Embryonic facial prominence (tissue), 1 donor: ENCODE measurements around the gene ECM1.

Experiments used
- DNase-seq: peaks from one replicate; pipeline ENCODE4 v3.0.0-alpha.2; 2016; ENCODE audit errors: extremely low spot score

The ECM1 gene

DNA sequence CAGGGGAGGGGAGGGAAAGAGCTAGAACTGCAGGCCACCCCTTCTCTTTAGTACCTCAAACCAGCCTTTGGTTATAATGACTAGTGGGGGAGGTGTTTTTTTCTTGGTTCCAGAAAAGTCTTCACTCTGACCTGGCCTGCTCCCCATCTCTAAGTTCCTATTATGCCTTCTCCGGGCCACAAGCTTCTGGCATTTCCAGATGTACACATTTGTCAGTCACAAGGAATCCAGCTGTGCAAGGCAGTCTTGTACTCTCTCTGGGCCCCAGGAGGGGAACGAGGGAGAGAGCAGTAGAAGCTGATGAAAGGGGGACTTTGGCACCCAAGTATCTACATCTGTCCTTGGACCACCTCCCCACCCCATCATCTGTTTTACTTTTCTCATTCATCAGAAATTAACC, 4.9 kb downstream of the ECM1 start:
- no peak for DNase-seq

DNA sequence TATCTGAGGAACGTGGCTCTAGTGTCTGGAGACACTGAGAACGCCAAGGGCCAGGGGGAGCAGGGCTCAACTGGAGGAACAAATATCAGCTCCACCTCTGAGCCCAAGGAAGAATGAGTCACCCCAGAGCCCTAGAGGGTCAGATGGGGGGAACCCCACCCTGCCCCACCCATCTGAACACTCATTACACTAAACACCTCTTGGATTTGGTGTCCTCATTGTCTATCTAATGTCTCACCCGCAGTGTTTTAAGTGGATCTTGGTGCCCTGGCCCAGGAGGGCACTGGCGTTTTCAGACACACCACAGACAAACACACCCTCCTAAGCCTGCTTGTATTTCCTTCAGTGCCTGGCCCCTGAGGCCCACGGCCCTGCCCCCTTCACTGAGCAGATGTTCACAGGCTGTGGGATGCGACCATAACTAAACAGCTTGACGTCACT, 5.5 kb downstream of the ECM1 start:
- DNase-seq = no peak

DNA sequence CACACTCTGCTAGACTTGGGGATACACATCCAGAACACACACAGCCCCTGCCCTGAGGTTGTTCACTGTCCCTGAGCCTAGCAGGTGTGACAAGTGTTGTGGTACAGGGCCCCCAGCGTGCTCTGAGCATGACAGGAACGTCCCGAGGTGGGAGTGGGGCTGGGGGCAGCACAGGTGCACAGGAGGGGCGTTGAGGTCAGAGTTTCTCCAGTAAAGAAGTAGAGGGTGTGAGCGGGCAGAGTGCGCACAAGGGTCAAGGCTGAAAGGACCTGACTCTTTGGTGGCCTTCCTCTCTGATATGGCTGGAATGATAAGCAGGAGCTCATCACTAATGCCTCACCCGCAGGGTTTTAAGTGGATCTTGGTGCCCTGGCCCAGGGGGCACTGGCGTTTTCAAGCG, 6.4 kb downstream of the ECM1 start:
- no peak for DNase-seq

DNA sequence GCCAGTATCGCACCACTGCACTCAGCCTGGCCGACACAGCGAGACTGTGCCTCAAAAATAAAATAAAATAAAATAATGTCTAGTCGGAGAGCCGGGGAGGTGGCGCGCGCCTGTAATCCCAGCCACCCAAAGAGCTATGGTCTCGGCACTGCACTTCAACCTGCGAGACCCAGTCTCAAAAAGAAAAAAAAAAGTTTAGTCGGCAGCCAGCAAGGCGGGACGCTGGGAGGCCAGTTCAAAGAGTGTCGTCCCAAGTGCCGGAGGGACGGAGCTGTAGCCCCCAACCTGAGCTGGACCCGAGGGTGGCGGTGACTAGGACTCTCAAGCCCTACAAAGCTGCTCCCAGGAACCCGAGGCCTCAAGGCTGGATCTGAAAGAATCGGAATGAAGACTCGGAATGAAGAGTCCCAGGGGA, 7.0 kb downstream of the ECM1 start:
- no peak for DNase-seq

DNA sequence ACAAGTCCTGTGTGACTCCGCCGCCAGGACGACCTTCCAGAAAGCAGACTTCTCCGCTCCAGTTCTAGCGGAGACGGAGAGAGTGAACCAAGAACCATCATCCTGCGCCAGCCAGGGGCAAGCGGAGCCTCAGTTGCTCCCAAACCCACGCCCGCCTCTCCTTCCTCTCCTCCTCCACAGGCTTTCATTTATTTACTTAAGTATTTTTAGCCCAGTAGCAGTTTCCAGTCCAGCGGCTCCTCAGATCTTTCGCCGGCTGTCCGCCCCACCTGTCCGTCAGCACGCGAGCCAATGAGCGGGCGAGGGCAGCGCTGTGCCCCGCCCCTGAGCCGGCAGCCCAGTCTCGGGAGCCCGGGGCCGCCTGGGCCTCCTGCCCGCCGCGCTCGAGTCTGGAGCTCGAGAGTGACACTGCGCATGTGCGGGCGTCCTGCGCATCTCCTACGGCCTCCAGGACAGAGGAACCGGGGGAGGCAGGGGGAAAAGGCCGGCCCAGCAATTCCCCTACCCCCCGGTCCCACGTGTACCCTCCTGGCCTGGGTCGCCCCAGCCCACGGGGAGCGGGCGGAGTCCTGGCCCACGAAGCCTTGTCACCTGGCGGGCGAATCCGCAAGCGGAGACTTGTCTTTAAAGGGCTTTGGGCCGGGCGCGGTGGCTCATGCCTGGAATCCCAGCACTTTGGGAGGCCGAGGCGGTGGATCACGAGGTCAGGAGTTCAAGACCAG, 7.6 kb downstream of the ECM1 start, which contains the start of gene FALEC:
Gene FALEC (plus strand): TSS at position 425 of the 722 bp plus-strand sequence.
- DNase-seq = peak; percentile 89

DNA sequence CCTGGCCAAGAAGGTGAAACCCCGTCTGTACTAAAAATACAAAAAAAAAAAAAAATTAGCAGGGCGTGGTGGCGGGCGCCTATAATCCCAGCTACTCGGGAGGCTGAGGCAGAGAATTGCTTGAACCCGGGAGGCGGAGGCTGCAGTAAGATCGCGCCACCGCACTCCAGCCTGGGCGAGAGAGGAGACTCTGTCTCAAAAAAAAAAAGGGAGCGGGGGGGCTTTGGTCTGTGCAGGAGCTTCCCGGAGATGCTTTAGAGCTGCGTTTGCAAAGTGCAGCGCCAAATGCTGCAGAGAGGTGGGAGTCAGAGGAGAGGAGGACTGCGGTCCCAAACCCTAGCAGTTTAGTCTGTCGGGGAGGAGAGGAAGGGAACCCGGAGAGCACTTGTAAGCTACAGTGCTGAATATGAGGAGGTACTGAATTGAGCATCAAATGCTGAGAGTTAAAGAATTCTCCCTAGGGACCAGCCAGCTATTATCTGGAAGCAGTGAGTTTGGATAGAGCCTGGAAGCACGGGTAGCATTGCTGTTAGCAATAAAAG, 8.2 kb downstream of the ECM1 start:
- no peak for DNase-seq

DNA sequence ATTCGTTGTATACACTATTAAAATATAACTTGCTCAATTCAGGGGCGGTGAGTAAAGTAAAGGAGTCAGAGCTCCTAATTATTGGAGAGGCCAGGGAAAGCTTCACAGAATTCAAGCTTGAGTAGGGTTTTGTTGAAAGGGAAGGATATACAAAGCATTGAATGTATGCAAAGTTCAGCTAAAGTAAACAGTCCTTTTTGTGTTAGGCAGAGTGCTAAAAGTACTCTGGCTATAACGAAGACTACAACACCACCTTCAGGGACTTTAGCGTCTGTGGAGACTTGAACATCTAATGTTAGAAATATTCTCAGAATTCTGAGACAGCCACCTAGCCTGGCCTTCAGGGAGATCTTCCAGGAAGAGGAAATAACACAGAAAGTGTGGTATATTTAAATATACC, 8.7 kb downstream of the ECM1 start:
- DNase-seq = no peak

DNA sequence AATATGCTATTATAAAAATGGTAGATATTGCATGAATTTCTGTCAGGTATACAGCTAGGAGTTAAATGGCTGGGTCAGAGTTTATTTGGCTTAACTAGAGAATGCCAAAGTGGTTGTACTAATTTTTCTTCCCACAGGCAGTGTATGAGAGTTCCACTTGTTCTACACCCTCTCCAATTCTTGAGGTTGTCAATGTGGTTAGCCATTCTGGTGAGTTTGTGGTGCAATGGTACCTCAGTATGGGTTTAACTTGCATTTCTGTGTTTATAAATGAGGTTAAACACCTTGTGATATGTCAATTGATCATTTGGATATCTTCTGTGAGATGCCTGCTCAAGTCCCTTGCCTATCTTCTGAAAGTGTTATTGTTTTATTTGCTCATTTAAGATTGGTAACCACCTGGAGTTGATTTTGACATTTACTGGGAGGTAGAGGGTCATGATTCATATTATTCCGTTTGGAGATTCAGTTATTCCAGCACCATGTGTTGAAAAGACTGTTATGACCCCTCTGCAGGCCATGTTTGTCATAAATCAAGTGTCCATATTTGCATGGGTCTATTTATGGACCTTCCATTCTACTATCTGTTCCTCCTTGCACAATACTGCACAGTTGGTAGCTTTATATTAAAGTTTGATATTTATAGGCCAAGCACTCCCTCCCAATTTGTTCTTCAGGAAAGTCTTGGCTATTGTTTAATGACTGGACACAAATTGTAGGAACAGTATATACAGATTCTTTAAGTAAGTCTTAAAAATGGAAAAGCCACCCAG, 13.5 kb downstream of the ECM1 start:
- no peak for DNase-seq

DNA sequence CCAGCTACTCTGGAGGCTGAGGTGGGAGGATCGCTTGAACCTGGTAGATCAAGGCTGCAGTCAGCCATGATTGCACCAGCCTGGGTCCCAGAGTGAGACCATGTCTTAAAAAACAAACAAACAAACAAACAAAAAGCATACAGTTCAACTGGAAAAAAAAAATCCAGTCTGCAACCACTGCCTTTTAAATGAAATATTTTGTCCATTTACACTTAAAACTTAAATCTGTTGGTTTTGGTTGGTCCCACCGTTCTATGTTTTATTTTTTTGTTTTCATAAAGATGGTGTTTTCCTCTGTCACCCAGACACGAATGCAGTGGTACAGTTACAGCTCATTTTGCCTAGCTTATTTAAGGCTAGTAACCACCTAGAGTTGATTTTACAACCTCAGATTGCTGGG, 17.4 kb downstream of the ECM1 start:
- DNase-seq = no peak

DNA sequence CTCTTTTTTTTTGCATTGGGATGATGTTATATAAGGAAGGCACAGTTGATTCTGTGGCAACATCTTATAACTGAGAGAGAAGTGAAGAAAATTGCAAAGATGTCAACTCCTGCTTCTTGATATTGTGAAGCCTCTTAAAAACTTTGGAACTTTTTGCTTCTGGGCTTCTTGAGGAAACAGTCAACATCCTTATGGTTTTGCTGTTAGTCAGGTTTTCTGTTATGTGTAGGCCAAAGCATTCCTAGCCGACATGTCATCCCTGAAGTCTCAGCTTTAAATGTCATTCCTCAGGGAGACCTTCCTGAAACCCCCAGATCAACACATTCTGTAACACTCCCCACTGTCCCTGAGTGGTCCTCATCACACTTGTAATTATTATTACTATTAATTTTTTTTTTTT, 20.3 kb downstream of the ECM1 start:
- no peak for DNase-seq

DNA sequence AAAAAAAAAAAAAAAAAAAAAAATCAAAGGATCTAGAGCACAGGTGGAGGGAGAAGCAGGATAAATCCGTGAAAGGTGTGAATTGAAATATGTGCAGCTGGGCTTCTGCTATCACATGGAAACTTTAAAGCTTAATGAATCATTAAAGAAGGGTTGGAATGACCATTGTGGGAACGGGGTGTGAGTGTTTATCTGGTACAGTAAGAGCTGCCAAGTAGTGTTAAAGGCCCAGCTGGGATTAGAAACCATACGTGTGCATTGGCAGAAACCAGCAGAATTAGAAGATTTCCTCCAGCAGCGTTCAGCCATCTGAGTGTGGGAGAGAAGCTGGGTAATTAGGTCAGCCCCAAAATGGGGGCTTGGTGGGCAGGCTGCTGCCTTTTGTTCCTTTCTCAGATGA, 21.1 kb downstream of the ECM1 start:
- DNase-seq = no peak

DNA sequence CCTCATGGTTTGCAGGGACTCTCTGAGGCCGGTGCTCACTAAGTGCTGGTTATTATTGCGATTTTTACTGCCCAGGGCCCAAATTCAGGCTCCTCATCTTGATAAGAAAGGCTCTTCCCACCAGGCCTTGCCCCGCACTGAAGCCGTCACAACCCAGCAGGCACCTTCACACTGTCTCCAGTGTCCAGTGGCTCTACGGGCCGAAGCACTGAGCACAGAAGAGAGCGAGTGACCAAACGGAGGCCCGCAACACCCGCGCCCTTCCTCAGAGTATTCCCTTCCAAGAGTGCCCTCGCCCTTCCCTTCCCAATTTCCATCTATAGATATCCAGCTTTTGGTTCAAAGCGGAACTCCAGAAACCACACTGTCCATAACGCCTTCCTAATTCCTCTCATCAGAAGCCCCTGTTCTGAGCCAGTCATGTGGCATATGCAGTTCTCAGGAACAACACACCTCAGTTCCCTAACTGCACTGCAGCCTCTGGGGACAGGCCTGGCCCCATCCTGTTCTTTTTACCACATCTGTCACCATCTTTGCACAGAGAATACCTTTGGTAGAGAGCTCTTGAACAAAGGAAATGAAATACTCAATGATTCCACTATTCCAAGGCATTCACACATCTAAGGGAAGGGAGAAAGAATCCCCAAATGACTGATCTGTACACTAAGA, 22.7 kb downstream of the ECM1 start:
- DNase-seq = no peak

DNA sequence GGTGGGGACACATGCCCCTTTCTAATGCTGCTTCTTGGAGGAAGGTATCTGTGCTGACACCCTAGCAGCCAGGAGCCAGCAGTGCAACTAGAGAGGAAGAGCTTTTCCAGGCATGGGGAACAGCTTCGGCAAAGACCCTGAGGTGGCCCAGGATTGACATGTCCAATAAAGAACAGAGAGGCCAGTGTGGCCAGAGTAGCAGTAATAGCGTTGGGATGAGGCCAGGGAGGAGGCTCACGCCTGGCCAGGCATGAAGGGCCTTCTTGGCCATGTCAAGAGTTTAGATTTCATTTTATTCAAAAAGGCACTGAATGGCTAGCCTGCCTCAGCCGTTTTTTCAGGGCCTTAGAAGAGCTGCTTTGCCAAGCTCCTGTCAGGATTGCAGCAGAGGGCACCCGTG, 25.0 kb downstream of the ECM1 start:
- DNase-seq = no peak

DNA sequence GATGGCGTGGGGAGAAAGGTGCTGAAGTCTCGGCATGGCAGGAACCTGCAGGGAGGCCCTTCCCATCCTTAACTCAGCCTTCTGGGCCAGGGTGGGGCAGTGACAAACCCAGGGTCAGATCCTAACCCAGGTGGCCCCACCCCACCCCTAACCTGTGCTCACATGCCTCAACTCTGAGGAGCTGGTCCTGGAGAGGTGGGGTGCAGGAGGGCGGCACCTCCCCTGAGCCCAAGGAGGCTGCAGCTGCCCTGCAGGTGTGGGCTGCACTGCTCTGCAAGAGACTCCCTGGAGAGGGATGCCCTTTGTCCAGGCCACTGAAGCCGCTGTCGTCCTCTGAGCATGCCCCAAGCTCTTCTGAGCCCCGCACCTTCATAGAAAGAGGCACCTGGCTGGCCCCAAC, 26.1 kb downstream of the ECM1 start:
- DNase-seq = no peak

DNA sequence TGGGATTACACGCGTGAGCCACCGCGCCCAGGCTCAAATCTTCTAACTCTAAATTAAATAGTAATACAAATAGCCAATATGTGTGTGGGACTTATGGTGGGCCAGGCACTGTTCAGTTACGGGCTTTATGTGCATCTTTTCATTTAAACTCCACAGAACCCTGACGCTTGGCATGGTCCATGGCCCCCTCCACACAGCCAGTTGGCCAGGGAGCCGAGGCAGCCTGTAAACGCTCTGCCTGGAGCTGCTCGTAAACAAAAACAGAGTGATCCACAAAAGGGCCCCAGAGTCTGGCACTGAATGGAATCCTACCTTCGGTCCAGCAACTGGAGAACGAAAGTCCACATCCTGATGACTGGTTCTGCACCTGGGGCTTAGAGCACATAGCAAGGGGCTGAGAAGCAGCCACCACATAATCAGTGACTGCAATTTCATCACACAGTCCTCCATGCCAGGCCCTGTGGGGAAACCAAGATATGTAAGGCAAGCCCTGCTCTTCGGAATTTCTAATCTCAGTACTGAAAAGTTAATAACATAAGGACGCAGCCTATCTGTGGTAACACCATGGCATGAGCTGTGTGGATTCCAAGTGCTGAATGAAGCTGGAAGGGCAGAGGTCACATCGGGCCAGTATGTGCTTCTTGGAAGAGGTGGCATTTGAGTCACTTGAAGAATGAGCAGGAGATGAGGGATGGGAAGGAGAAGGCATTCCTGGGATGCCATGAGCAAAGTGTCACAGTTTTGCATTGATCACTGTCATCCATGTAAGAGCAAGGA, 27.8 kb downstream of the ECM1 start:
- no peak for DNase-seq

DNA sequence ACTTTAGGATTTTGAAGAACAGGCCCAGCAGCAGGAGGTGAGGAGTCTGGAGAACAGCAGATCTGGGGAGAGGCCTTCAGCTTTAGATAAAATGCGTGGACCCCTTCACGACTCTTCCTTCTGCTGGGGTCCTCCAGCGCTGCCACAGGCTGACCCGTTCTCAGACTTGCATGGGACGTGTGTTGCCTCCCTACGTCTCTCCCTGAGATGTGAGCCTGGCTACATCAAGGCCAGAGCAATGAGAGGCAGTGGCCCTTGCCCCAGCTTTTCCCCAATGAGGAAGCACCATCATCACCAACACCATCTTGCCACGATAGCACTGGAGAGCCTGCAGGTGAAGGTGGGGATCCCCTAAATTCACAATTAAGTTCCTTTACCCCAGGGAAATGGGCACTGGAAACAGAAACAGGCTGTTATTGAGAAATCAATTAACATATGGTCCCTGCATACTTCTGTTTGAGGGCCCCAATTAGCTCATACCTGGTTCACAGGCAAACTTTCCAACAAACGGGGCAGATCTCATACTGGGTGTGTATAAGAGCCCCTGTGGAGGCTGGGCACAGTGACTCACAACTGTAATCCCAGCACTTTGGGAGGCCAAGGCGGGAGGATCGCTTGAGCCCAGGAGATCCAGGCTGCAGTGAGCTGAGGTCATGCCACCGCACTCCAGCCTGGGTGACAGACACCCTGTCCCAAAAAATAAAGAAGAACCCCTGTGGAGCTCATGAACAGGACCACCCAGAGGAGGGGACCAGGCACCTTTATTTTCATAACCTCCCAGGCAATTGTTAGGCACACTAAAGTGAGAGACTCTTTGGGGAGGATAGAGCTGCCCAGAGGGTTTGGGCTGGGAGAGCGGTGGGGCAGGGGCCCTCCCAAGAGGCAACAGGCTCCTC, 29.2 kb downstream of the ECM1 start:
- no peak for DNase-seq

DNA sequence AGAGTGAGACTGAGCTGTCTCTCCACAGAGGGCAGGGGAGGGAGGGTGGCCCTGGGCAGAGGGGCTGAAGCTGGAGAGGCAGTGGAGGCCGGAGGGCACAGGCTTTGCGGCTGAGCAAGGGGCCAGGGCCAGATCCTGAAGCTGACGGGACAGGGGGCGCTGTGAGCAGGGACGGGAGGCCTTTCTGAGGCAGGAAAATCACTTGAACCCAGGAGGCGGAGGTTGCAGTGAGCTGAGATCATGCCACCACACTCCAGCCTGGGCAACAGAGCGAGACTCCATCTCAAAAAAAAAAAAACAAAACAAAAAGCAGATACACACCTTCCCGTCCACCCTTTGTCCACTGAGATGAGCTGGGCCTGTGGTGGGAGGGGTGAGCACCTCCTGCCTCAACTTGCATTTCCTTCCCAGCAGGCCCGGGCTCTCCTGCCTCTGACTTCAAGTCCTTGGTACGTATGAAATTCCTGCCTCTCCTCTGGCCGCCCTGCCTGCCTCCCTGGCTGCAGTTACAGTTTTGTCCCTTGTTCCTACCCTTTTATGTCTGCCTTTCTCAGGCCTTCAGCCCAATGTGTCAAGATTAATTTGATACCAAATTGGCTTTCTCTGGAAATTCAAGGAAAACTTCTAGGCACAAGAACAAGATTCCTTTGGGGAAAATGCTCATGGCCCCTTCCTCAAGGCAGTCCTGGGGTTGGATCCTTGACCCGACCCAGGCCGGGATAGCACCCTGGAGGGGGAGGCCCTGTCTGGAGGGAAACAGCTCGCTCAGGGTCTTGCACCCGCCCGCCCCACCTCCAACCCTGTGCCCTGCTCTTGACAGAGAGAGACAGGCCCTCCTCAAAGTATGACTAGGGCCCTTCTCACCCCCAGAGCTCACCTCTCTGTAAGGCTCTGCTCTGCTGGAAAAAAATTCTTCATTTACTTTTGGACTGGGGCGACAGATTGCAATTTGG, 30.1 kb downstream of the ECM1 start:
- no peak for DNase-seq

DNA sequence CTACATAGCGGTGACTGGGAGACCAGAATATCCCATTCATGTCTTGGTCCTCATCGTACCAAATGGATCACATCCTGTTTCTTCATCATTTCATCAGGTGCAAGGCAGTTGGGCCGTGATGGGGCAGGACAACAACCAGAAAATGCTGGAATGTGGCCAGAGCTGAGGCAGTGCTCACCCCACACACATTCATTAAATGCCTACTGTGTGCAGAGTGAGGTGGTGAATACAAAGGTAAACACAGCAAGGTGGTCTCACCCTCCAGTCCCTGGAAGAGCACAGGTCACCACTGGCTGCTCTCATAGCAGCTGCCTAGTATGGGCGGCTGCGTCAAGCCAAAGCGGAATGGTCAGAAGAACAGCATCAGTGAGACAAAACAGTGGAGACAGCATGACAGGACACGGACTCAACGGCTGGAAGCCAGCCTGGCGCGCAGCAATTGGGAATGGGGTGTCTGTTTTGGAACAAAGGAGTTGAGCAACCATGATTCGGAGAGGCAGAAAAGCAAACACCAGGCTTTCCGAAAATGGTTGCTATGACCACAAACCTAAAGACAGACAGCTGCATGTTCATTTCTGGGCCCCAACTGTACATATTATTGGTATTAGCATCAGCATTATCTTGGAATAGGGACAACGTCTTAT, 35.7 kb downstream of the ECM1 start:
- DNase-seq = no peak

DNA sequence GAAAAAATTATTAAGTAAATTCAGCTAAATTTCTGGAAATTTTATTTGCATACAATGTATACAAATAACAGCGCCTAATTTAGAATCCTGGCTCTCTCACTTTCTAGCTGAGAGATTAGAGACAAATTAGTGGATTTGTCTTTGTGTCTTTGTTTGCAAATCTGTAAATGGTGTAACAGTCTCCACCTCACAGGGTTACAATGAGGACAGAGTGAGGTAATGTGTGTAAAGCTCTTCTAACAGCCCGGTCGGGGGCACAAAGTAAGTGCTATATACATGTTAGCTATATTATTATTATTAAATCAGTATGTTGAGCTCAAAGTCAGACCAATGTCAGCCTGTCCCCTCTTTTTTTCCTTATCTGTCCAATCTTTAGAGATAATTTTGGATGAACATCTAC, 36.3 kb downstream of the ECM1 start:
- no peak for DNase-seq
